GM11168 (cell line): ENCODE measurements around the gene NCAPH2.
"Not testable (repeated sequence)": the region's sequence is repeated elsewhere in the genome, so short reads cannot be mapped to it uniquely, and the experiment has no call there.

ENCODE experiments used
- in situ Hi-C: fragments of 300-500 bp; cut with MboI; formaldehyde crosslinking; loops from one replicate; pipeline ENCODE4 v1.12.0; 2022; ENCODE audit warnings: low sequenced_read_pairs; ENCODE audit not compliant: unreplicated experiment

Gene NCAPH2

DNA sequence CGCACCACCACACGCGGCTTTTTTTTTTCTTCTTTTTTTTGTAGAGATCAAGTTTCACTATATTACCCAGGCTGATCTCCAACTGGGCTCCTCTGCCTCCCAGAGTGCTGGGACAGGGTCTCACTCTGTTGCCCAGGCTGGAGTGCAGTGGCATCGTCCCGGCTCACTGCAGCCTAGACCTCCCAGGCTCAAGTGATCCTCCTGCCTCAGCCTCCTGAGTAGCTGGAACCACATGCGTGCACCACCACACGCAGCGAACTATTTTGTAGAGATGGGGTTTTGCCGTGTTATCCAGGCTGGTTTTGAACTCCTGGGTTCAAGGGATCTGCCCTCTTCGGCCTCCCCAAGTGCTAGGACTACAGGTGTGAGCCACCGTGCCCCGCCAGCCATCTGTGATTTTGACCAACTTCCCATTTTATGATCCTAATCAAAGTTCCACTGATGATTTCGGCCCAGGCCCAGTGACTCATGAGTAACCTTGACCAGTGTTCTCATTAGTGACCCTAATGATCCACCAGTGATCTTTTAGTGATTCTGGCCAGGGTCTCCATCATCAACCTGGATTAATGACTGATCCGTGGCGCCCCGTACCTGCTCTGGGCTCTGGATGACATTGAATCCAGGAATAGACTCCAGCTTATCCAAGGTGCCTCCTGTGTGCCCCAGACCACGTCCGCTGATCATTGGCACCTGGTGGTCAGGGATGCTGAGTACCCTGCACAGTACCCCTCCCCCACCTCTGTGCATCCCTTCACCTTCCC lies 20.1 kb downstream of the NCAPH2 start:
- in situ Hi-C loops = no loop called here

DNA sequence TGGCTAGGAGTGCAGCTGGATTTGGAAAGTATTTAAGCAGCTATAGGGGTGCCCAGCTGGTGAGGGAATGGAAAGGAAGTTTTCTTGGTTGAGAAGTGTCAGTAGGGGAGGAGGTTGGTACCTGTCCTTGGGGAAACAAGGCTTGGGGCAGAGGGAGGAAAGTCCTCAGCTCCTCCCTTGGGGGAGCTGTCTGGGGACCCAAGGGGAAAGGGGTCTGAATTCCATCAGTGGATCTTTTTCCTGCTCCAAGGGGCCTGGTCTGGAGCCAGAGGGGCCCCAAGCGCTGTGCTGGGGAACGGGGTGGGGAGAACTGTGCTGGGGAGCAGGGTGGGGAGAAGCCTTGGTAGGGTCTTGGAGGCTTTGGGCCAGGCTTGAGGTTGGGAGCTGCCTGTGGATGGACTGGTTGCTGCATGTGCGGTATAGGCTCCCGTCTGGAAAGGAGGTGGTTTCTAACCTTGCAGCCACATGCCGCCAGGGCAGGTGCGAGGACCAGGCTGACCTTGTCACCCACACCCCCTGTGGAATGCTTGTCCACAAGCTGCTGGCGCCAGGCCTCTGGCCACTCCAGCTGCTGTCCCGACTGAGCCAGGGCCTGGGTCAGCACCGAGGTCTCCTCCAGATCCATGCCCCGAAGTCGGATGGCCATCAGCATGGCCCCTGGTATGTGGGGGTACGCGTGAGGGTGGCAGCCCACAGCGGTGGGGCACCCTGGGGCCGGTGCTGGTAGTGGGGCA lies 20.8 kb downstream of the NCAPH2 start:
- in situ Hi-C loops = no loop called here

DNA sequence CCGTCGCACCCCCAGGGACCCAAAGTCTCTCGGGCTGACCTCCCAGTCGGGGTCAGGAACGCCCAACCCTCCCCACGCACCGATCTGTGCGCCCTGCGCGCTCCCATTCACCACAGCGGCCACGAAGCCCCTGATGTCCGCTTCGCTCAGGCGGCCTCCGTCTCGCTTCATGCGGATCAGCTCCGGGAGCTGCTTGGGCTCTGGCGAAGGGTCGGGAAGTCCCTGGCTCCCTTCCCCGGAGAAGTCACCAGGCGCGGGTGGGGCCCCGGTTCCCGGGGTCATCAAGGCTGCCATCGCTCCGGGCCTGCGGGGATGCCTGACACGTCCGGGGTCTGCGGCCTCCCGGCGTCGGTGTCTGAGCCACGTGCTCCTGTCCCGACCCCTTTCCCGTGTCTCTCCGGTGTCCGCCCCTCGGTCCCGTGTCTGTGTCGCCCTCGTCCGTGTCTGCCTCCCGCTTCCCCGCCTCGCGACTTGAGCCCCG lies 21.4 kb downstream of the NCAPH2 start:
- in situ Hi-C loops = no loop called here

DNA sequence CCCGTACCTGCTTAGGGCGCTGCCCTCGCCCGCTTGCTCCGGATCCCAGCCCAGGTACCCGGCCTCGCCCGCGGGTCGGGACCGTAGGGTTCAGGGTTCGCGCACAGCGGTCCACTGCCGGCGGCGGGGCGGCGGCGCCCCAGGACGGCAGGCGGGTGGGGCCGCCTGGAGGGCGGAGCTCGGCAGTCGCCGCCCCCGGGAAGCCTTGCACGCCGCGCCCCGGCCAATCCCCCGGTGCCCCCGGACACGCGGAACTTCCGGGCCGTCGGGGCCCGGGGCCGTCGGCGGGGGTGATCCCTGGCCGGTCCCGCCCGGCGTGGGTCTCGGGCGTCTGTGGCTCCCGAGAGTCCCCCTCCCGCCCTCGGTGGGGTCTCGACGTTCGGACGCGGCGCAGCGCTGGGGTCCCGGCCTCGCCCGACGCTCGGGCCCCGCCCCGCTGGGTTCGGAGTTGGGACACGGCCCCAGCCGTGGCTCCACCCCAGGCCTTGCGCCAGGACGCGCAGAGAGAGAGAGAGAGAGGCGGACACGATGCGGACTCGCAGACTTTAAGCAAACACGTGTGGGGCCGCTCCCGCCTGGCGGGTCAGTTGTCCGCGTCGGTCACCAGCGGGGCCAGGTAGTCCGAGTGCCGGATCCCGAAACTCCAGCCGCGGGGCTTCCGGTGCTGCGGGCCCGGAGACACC lies 22.0 kb downstream of the NCAPH2 start, which contains the start of gene TYMP:
TSS of gene TYMP (minus strand) at position 116 of the 683 bp plus-strand sequence. CDS start 303 bp downstream, outside the sequence.
- in situ Hi-C loops = no loop called here

DNA sequence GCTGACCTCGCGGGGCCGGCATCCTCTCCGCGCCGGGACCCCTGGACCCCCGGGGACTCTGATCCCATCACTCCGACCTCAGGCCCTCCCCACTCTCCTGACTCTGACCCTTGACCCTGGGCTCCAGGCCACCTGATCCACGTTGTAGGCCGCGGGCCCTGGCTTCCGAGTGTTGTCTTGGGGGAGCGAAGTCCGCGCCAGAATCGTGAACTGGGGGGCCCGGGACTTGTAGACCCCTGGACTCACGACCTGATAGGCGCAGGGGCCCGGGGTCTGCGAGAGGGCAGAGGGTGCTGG lies 22.5 kb downstream of the NCAPH2 start:
- in situ Hi-C loops = no loop called here

DNA sequence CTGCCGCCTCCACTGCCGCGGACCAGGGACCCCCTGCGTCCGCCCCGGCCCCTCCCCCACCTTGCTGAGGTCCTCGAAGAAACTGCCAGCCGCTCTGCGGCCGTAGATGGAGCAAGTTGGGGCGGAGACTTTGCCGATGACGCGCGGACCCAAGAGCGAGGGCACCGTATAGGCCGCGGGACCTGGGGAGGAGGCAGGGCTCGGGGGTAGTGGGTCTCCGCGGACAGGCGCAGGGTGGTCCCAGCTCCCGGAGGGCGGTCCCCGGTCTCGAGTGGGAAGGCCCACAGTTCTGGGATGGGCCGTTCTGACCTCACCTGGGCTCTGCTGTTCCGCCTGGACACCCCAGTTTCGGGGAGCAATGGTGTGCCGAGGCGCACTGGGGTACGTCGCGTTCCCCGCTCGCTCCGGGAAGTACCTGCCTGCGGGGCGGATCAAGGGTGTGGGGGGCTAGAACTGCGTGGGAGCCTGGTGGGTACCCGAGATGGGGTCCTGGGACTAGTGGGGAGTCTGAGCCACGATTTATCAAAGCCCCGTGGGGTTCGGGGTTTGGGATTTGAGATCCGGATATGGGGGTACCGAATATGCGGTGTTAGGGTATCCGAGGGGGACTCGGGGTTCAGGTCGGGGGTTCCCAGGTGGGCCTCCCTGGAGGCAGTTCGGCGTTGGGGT lies 23.0 kb downstream of the NCAPH2 start:
- in situ Hi-C loops = no loop called here

DNA sequence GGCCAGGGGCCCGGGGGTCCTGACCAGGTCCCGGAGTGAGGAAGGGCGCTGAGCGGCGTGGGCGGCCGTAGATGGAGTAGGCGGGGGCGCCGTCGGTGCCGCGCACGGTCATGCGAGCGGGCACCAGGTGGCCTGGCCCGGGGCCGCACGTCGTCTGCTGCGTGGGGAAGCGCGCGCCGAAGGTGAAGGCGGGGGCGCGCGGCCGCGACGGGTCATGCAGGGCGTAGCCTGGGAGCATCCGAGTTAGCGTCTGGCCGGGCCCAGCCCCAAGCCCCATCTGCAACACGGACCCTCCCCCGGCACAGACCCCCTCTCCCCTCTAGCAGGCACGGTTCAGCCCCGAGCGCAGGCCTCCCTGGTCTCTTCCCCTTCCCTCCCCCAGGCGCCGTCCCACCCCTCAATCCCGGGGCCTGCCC lies 23.5 kb downstream of the NCAPH2 start:
- in situ Hi-C loops = no loop called here

DNA sequence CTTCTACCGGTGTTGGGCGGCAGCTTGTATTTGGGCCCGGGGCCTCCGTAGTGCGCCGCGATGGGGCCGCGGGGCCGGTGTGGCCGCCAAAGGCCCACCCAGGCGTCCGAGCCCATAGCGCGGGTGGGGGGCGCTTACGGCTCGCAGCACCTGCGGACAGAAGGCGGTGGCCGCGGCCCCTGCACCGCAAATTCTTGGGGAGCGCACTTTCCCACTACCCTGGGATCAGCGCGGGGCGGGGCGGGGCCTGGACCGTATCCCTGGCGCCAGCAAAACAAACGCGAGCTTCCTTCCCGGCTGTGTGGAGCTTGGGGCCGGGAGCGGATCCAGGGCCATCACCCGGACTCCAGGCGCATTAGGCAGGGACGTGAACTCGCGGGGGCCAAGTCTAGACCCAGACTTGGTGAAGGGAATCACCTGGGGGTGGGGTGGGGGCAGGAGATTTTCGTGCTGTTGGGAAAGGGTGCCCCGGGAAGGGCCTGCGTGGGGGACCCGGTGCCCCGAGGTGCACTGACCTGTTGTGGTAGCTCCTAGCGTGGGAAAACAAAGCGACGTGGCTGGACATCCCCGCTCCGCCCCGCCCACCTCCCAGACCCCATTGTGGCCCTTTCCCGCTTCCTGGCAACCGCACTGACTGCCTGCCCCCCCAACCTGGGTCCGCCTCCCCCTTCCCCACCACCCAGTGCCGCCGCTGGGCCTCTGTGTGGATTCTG lies 24.1 kb downstream of the NCAPH2 start:
- in situ Hi-C loops = no loop called here

DNA sequence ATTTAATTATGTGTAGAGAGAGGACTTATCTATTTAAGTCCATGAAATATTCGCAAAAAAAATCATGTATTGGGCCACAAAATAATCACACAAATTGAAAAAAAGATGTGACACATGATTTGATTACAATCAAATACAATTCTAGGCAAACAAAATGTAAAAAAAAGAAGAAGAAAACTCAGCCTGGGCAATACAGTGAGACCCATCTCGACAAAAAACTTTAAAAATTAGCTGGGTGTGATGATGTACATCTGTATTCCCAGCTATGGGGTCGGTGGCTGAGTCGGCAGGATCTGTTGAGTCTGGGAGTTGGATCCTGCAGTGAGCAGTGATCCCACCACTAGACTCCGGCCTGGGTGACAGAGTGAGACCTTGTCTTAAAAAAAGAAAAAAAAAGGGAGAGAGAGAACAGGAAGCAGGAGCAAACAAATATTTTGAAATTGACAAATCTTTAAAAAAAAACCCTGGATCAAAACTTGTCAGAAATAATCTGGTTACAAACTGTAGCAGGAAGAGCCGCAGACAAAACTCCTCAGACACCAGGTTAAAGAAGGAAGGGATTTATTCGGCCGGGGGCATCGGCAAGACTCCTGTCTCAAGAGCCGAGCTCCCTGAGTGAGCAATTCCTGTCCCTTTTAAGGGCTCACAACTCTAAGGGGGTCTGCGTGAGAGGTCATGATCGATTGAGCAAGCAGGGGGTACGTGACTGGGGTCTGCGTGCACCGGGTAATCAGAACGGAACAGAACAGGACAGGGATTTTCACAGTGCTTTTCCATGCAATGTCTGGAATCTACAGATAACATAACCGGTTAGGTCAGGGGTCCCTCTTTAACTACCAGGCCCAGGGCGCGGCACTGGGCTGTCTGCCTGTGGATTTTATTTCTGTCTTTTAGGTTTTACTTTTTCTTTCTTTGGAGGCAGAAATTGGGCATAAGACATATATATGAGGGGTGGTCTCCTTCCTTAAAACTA lies 25.1 kb downstream of the NCAPH2 start:
- in situ Hi-C loops = no loop called here

DNA sequence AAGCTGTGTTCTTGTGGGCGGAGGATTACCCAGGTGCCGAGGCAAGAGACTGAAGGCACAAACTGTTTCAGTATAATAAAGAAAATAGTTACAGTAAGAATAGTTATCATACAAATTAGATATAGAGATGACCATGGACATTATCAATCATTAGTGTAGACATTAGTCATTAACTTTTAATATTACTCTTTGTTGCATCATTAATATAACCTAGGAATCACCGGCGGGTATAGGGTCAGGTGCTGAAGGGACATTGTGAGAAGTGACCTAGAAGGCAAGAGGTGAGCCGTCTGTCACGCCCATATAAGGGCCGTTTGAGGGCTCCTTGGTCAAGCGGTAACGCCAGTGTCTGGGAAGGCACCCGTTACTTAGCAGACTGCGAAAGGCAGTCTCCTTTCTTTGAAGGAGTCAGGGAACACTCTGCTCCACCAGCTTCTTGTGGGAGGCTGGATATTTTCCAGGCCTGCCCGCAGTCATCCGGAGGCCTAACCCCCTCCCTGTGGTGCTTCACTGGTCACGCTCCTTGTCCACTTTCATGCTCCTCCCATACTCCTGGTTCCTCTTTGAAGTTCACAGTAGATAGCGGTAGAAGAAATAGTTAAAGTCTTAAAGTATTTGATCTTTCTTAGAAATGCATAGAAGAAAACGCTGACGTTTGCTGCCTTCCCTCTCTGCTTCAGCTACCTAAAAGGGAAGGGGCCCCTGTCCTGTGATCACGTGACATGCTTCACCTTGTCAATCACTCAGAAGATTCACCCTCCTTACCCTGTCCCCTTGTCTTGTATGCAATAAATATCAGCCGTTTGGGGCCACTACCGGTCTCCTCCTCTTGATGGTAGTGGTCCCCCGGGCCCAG lies 26.1 kb downstream of the NCAPH2 start:
- in situ Hi-C loops = not testable (repeated sequence)

DNA sequence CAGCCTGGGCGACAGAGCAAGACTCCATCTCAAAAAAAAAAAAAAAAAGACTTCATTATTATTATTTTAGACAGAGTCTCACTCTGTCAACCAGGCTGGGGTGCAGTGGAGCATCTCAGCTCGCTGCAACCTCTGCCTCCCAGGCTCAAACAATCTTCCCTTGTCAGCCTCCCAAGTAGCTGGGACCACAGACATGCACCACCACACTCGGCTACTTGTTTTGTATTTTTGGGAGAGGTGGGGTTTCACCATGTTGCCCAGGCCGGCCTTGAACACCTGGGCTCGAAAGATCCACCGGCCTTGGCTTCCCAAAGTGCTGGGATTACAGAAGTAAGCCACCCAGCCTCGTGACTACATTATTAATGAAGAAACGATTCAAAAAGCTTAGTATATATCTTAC lies 27.1 kb downstream of the NCAPH2 start:
- in situ Hi-C loops = no loop called here

DNA sequence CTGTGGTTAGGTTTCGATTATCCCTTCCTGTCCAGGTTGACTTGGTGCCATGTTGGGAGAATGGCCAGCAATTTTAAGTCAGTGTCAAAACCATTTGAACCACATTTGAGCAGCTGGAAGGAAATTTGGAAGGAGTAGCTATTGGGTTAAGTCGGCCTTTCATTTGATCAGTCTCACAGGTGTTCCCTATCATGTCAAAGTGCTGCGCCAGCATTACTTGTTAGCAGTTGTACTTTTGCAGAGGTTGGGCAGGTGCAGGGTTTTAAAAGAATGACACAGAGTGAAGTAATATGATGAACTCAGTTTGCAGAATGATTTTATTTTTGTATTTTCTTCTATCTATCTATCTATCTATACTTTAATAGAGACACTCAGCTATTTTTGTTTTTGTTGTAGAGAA lies 28.2 kb downstream of the NCAPH2 start:
- in situ Hi-C loops = no loop called here

DNA sequence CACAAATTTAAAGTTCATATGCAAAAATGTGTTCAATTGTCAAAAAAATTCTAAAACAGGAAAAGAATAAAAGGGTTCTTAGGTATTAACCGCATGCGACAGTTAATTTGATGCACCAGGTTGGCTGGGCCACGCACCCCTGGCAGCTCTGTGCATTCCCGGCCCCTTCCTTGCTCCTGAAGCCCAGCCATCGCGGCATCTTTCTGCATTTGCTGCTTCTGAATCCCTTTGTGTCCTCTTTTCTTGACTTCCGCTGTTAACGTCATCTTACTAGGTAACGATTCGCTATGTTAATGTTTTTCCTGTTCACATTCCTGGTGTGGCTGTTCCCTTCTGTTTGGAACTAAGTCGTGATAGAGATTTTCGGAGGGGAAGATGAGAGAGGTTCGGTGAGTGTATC lies 29.7 kb downstream of the NCAPH2 start:
- in situ Hi-C loops = no loop called here

DNA sequence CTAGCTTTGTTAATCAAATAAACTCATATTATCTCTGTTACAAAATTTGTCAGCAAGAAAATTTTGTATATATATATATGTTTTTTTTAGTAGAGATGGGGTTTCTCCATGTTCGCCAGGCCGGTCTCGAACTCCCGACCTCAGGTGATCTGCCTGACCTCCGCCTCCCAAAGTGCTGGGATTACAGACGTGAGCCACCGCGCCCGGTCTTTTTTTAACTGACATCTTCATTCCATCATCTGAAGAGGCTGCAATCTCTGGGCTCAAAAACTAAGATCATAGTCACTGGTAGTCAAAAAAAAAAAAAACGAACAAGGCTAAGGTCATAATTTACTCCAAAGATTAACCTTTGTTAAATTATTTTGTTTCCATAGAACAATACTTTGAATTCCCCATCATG lies 32.4 kb downstream of the NCAPH2 start:
- in situ Hi-C loops = no loop called here

DNA sequence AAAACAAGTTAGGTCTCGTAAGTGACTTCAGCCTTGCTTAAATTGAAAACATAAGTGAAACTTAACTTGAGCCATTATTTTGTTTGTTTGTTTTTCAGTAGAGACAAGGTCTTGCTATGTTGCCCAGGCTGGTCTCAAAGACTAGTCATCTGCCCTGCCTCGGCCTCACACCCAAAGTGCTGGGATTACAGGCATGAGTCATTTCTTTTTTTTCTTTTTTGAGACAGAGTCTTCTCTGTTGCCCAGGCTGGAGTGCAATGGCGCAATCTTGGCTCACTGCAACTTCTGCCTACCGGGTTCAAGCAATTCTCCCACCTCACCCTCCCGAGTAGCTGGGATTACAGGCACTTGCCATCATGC lies 33.6 kb downstream of the NCAPH2 start:
- in situ Hi-C loops = not testable (repeated sequence)

DNA sequence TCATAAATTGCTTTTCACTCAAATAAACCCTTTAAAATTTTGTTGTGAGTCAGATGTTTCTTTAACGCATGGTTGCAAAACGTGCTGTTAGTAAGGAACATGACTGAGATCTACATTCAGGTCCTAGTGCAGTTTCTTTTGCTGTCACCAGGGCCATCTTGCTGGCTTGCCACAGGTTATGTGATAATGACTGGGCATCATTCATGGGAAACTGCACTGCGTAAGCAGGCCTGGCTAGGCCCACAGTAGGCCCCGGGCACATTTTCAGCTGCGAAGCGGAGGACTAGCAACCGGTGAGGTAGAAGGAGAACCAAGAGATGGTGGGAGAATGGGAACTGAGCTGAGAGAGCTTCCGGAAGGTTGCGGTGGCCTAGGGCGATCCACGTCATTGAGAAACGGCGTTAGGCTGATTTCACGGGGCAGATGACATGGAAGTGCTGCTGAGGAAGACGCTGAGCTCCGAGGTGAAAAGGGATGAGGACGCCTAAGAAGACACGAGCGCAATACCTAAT lies 34.4 kb downstream of the NCAPH2 start:
- in situ Hi-C loops = no loop called here

DNA sequence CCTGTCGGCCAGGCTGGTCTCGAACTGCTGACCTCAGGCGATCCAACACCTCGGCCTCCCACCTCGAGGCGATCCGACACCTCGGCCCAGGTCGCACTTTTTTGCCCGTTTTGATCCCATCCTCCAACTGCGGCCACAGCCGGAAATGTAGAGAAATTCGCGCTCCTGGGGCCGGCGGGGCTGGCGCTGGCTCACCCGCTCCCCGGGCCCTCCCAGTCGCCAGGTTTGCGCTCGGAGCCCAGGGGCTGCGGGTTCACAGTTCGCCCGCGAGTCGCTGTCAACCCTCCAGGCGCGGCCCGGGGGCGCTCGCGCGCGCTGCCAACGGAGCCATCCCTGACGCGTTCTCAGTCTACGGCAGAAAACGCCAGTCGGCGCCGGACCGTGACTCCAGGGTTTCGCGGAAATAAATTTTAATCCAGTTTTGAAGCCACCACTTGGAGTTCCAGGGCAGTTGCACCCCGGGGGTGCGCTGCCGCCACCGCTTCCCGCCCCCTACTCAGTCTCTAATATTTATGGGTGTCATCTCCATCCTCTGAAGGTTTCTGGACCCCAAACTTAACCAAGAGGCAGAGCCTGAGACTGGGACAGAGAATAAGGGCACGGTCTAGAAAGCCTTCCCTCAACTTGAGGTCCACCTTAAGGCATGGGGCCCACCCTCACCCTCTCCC lies 36.2 kb downstream of the NCAPH2 start:
- in situ Hi-C loops = no loop called here
